Spinal cord (tissue), 10 donors: Measurements from ENCODE around the gene NCAM1. TPM values are rescaled to one million over a fixed set of nuclear protein-coding genes. Genes with fewer than 3 reads are reported as not detected.
A peak's percentile ranks its signal among the peaks of the same experiment; 100 is the strongest.
"Not testable (repeated sequence)": the region's sequence is repeated elsewhere in the genome, so short reads cannot be mapped to it uniquely, and the experiment has no call there.

ENCODE experiments used
- DNase-seq, 6 donors: peaks; one replicate each; pipeline versions ENCODE4 v3.0.0 to v3.0.0-alpha.2; 2013 to 2015; ENCODE audit warnings: low spot score in 6 of 6, low read depth in 4 of 6
- H3K27ac ChIP-seq: one replicate; pipeline ENCODE4 v1.5.1; 2013; ENCODE audit warnings: low read depth, low read length, control low read depth
- H3K27me3 ChIP-seq: one replicate; pipeline ENCODE4 v1.6.1; 2013; ENCODE audit warnings: low read length; ENCODE audit not compliant: control insufficient read depth, insufficient read depth
- H3K36me3 ChIP-seq: one replicate; pipeline ENCODE4 v1.6.1; 2013; ENCODE audit warnings: low read length; ENCODE audit not compliant: control insufficient read depth, insufficient read depth
- H3K4me1 ChIP-seq: one replicate; pipeline ENCODE4 v1.6.1; 2013; ENCODE audit warnings: low read length; ENCODE audit not compliant: control insufficient read depth, insufficient read depth
- H3K4me3 ChIP-seq: one replicate; pipeline ENCODE4 v1.5.1; 2013; ENCODE audit warnings: low read depth, low read length, control low read depth
- H3K9me3 ChIP-seq: one replicate; pipeline ENCODE4 v1.6.1; 2013; ENCODE audit warnings: low read length; ENCODE audit not compliant: control insufficient read depth, insufficient read depth
- WGBS: methylation state at CpG from one replicate; pipeline ENCODE4 v1.1.5; 2013; ENCODE audit warnings: missing lambda C conversion rate; ENCODE audit not compliant: insufficient coverage; 5-methylcytosine and 5-hydroxymethylcytosine counted together
- polyA plus RNA-seq, 2 donors: library from polyadenylated mRNA; unstranded; fragments of 120-200 nt; gene quantifications; one replicate each; pipeline ENCODE4 v1.2.1, GENCODE V29; 2013; ENCODE audit not compliant: insufficient read length in 2 of 2
- total RNA-seq, 2 donors: library from RNA; depleted of rRNA in 1 of 2; stranded (reverse); fragments of 120-200 nt in 1 of 2; fragments of >200 nt in 1 of 2; gene quantifications; one replicate each; pipeline versions ENCODE4 v1.2.3 to v1.2.4, GENCODE V29; 2013 to 2014
- donor health status: healthy.

The NCAM1 gene
- total and polyA plus RNA-seq, 4 donors = 205 to 523 (median 383) TPM

DNA sequence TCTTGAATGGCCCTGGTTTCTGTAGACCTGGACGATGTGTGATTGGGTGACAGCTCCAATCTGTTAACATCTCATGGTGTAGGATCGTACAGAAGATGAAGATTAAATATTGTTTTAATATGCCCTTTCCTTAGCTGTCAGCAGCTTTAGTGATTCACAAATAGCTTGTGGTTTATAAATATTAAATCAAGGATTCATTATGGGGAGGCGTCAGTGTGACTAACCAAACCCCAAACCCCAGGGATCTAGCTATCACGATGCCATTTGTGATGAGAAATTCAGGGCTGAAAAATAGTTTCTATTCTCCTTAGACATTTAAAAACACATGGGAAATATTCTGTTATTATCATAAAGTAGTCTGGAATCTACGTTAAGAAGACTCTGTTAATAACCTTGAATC is 73.4 kb downstream of the NCAM1 start:
- no CpG with 5 or more reads among the region's 5 CpGs for WGBS
- no peak overlapping the region for H3K4me3 ChIP-seq
- H3K4me1 ChIP-seq = peaks cover 9% of the 10 kb centered on the region
- no peaks in the 10 kb centered on the region for H3K9me3 ChIP-seq
- H3K27ac ChIP-seq = no peak overlapping the region
- DNase-seq = no peak
- no peaks in the 10 kb centered on the region for H3K27me3 ChIP-seq
- H3K36me3 ChIP-seq = no peaks in the 10 kb centered on the region

GRCh38 chr11:113035708-113036107 is 74.5 kb downstream of the NCAM1 start:
- Histone ChIP-seq H3K27ac (no peak overlapping the region), H3K4me1 (peaks cover 9% of the 10 kb centered on the region), H3K4me3 (no peak overlapping the region), H3K27me3 (no peaks in the 10 kb centered on the region), H3K9me3 (no peaks in the 10 kb centered on the region), H3K36me3 (no peaks in the 10 kb centered on the region)
- WGBS = 88% methylated on average over 3 of the region's 3 CpGs
- DNase-seq = no peak

- H3K4me1 ChIP-seq = peaks cover 4% of the 10 kb centered on the region
- no peaks in the 10 kb centered on the region for H3K9me3 ChIP-seq
- H3K27me3 ChIP-seq = no peaks in the 10 kb centered on the region
- 100% methylated on average over 1 of the region's 5 CpGs for WGBS
- H3K4me3 ChIP-seq = no peak overlapping the region
- H3K36me3 ChIP-seq = peaks cover 17% of the 10 kb centered on the region
- H3K27ac ChIP-seq = no peak overlapping the region
- DNase-seq = no peak
Measured at GRCh38 chr11:113043698-113044097, 82.5 kb downstream of the NCAM1 start.

- WGBS = 79% methylated on average over 5 of the region's 15 CpGs
- Histone ChIP-seq H3K36me3 (peaks cover 17% of the 10 kb centered on the region), H3K27ac (no peak overlapping the region), H3K4me1 (peaks cover 4% of the 10 kb centered on the region), H3K9me3 (no peaks in the 10 kb centered on the region), H3K4me3 (no peak overlapping the region), H3K27me3 (no peaks in the 10 kb centered on the region)
- DNase-seq = peak in 1 of 6 donors; percentile 49
Measured at GRCh38 chr11:113045146-113045545, 83.9 kb downstream of the NCAM1 start.

DNA sequence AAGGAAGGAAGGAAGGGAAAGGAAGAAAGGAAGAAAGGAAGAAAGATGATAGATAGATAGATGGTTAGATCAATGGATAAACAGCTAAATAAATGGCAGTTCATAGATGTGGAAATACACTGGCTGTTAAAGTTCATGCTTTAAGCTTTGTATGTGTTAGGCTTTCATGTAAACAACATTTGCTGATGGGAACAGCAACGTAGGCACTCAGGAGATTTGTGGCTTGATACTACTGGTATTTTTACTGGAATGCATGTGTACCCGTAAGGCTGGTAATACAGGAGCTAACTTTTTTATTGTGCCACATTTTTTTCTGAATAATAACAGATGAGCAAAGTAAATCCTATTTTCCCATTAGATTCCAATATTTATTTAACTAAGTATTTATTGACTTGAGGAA is 85.6 kb downstream of the NCAM1 start:
- Histone ChIP-seq H3K27me3 (no peaks in the 10 kb centered on the region), H3K4me1 (peaks cover 4% of the 10 kb centered on the region), H3K9me3 (no peaks in the 10 kb centered on the region), H3K27ac (no peak overlapping the region), H3K4me3 (no peak overlapping the region), H3K36me3 (peaks cover 16% of the 10 kb centered on the region)
- WGBS = 83% methylated on average over 1 of the region's 2 CpGs
- no peak for DNase-seq

DNA sequence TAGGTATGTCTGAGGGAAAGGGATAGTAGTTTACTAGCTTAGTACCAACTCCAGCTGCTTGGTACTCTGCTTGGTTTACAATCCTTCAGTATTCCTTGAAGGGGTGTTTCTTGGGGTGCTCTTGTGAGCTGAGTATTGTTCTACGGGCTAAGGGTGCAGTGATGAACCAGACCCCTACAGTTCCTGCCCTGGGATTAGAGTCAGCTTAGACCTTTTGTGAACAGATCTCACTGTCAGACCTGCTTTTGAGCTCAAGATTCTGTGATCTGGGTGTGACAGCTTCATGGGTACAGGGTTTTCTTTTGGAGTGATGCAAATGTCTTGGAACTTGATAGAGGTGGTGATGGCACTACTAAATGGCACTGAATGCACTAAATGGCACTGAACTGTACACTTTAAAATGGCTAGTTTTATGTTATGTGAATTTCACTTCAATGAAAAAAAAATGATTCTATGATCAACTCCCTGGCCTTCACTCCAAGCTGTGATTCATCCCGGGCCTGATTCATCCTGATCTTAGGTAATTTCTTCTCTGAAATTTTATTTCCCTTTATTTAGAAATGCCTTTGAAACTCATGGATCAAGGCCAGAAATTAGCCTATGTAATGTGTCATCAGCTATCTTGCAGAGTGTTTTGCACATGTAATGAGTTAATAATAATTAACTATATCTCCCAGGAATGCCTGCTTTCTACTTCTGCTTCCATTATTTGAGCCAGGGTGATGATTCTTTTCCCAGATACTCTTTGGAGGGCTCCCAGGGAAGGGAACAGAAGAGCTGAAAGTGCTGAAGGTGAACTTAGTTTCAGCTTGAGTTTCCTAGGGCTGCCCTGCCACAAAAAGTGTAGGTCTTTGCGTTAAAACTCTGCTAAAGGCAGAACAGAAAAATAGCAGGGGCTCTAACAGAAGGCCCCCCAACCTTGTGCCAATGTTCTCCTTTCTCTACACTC is 87.9 kb downstream of the NCAM1 start:
- 60% methylated on average over 2 of the region's 3 CpGs for WGBS
- Histone ChIP-seq H3K27ac (no peak overlapping the region), H3K36me3 (peaks cover 8% of the 10 kb centered on the region), H3K27me3 (no peaks in the 10 kb centered on the region), H3K9me3 (no peaks in the 10 kb centered on the region), H3K4me3 (no peak overlapping the region), H3K4me1 (peaks cover 4% of the 10 kb centered on the region)
- no peak for DNase-seq

- H3K27ac ChIP-seq, DNase-seq, H3K4me3 ChIP-seq, H3K9me3 ChIP-seq, H3K36me3 ChIP-seq, H3K4me1 ChIP-seq, H3K27me3 ChIP-seq: not testable (repeated sequence)
- WGBS = no CpG with 5 or more reads among the region's 2 CpGs
Measured at GRCh38 chr11:113053042-113053441, 91.8 kb downstream of the NCAM1 start.

GRCh38 chr11:113057038-113057437 is 95.8 kb downstream of the NCAM1 start:
- Histone ChIP-seq H3K36me3 (no peaks in the 10 kb centered on the region), H3K4me3 (no peak overlapping the region), H3K27me3 (no peaks in the 10 kb centered on the region), H3K9me3 (no peaks in the 10 kb centered on the region), H3K27ac (no peak overlapping the region), H3K4me1 (no peaks in the 10 kb centered on the region)
- WGBS = 94% methylated on average over 2 of the region's 2 CpGs
- DNase-seq = no peak

- 100% methylated on average over 1 of the region's 4 CpGs for WGBS
- H3K27ac ChIP-seq = no peak overlapping the region
- no peaks in the 10 kb centered on the region for H3K9me3 ChIP-seq
- H3K36me3 ChIP-seq = no peaks in the 10 kb centered on the region
- no peaks in the 10 kb centered on the region for H3K4me1 ChIP-seq
- DNase-seq = no peak
- H3K27me3 ChIP-seq = no peaks in the 10 kb centered on the region
- no peak overlapping the region for H3K4me3 ChIP-seq
Measured at GRCh38 chr11:113059548-113059947, 98.3 kb downstream of the NCAM1 start.

- Histone ChIP-seq H3K4me1 (no peaks in the 10 kb centered on the region), H3K27me3 (no peaks in the 10 kb centered on the region), H3K27ac (no peak overlapping the region), H3K4me3 (no peak overlapping the region), H3K9me3 (no peaks in the 10 kb centered on the region), H3K36me3 (no peaks in the 10 kb centered on the region)
- no CpG with 5 or more reads among the region's 1 CpG for WGBS
- DNase-seq = no peak
Measured at GRCh38 chr11:113065330-113065729, 104.1 kb downstream of the NCAM1 start.
